SK-N-SH (cell line): ENCODE data around the gene PIGC. TPM values are rescaled to one million over a fixed set of nuclear protein-coding genes. Genes with fewer than 3 reads are reported as not detected.

Experiments
- CTCF ChIA-PET: fragments of 300-600, 350-600 bp; formaldehyde crosslinking; extraction: SDS; loops from one replicate; lab custom pipeline; 2021; lab: Yijun Ruan, JAX
- POLR2A ChIA-PET: fragments of 350-600 bp; sonication (Branson Sonifier 250); formaldehyde crosslinking; extraction: SDS; loops from one replicate; lab custom pipeline; 2020; ENCODE audit warnings: antibody characterized with exemption, inconsistent platforms; lab: Yijun Ruan, JAX
- DNase-seq: peaks from one replicate; pipeline ENCODE4 v3.0.0; 2012
- H2AFZ ChIP-seq: fragments of 200-600 bp; sonication (generic); 2 replicates; pipeline ENCODE4 v1.8.1; 2016; ENCODE audit warnings: antibody characterized with exemption, mild to moderate bottlenecking, low read depth
- H3F3A ChIP-seq: fragments of 200-600 bp; sonication (generic); replicated peaks from 2 replicates; pipeline ENCODE3; 2016; ENCODE audit warnings: antibody characterized with exemption, mild to moderate bottlenecking; ENCODE audit not compliant: insufficient read depth
- H3K27ac ChIP-seq, 2 experiments: fragments of 200-500 bp in 1 of 2; fragments of 200-600 bp in 1 of 2; sonication (Bioruptor generic) in 1 of 2; sonication (generic), shearing (Covaris generic) in 1 of 2; 2 replicates each; pipeline versions ENCODE4 v1.5.1 to v1.6.1; 2014 to 2016; ENCODE audit warnings: low read depth in 2 of 2, inconsistent platforms in 1 of 2, low read length in 1 of 2, mild to moderate bottlenecking in 1 of 2, mixed read lengths in 1 of 2
- H3K27me3 ChIP-seq: fragments of 200-600 bp; sonication (generic), shearing (Covaris generic); 2 replicates; pipeline ENCODE4 v1.6.1; 2016; ENCODE audit warnings: mixed run types; ENCODE audit not compliant: insufficient read depth
- H3K36me3 ChIP-seq, 2 experiments: fragments of 200-500 bp in 1 of 2; fragments of 200-600 bp in 1 of 2; sonication (Bioruptor generic) in 1 of 2; sonication (generic) in 1 of 2; replicated peaks in 1 of 2; 2 replicates each; pipeline versions ENCODE3 to v1.5.1; 2014 to 2016; ENCODE audit warnings: low read length in 1 of 2, mild to moderate bottlenecking in 1 of 2; ENCODE audit not compliant: insufficient read depth in 2 of 2, control insufficient read depth in 1 of 2
- H3K4me1 ChIP-seq, 2 experiments: fragments of 200-500 bp in 1 of 2; fragments of 200-600 bp in 1 of 2; sonication (Bioruptor generic) in 1 of 2; sonication (generic), shearing (Covaris generic) in 1 of 2; 2 replicates each; pipeline versions ENCODE4 v1.5.1 to v1.6.1; 2014 to 2016; ENCODE audit warnings: low read depth in 1 of 2, low read length in 1 of 2, mixed run types in 1 of 2; ENCODE audit not compliant: insufficient read depth in 2 of 2, control insufficient read depth in 1 of 2
- H3K4me2 ChIP-seq: fragments of 200-600 bp; sonication (generic), shearing (Covaris generic); 2 replicates; pipeline ENCODE4 v1.6.1; 2017; ENCODE audit warnings: mixed run types
- H3K4me3 ChIP-seq, 2 experiments: fragments of 200-500 bp in 1 of 2; fragments of 200-600 bp in 1 of 2; sonication (Bioruptor generic) in 1 of 2; sonication (generic), shearing (Covaris generic) in 1 of 2; 2 replicates each; pipeline versions ENCODE4 v1.5.1 to v1.8.1; 2014 to 2016; ENCODE audit warnings: low read depth in 2 of 2, inconsistent platforms in 1 of 2, low read length in 1 of 2, mild to moderate bottlenecking in 1 of 2, mixed read lengths in 1 of 2, moderate library complexity in 1 of 2
- H3K79me2 ChIP-seq: fragments of 200-600 bp; sonication (generic); 2 replicates; pipeline ENCODE4 v1.8.1; 2017; ENCODE audit warnings: mild to moderate bottlenecking; ENCODE audit not compliant: insufficient read depth
- H3K9ac ChIP-seq: fragments of 200-600 bp; sonication (generic); 2 replicates; pipeline ENCODE4 v1.6.1; 2017; ENCODE audit warnings: mixed run types
- H3K9me2 ChIP-seq: fragments of 200-600 bp; sonication (generic); 2 replicates; pipeline ENCODE4 v1.6.1; 2017; ENCODE audit warnings: mixed run types
- H3K9me3 ChIP-seq: fragments of 200-600 bp; sonication (generic); 2 replicates; pipeline ENCODE4 v1.6.1; 2017; ENCODE audit warnings: mixed run types, mild to moderate bottlenecking, moderate library complexity
- H4K20me1 ChIP-seq: fragments of 200-600 bp; sonication (generic); 2 replicates; pipeline ENCODE4 v1.6.1; 2017; ENCODE audit warnings: mild to moderate bottlenecking, mixed run types; ENCODE audit not compliant: insufficient read depth
- CHD2 ChIP-seq: fragments of 150-350 bp; IDR thresholded peaks from 2 replicates; pipeline ENCODE4 v1.6.1; 2018; ENCODE audit warnings: low read length; ENCODE audit not compliant: partially characterized antibody
- ELF1 ChIP-seq: IDR thresholded peaks from 2 replicates; pipeline ENCODE4 v1.4.0; 2012
- GABPA ChIP-seq: IDR thresholded peaks from 2 replicates; pipeline ENCODE4 v1.4.0; 2012; ENCODE audit warnings: low read depth, mild to moderate bottlenecking
- GATA2 ChIP-seq: sonication (generic); formaldehyde crosslinking; IDR thresholded peaks from 2 replicates; pipeline ENCODE4 v1.5.0; 2020; ENCODE audit warnings: mild to moderate bottlenecking, missing genetic modification reagents
- NFIC ChIP-seq: IDR thresholded peaks from 2 replicates; pipeline ENCODE4 v1.4.0; 2012; ENCODE audit warnings: borderline replicate concordance
- POLR2AphosphoS5 ChIP-seq: IDR thresholded peaks from 2 replicates; pipeline ENCODE4 v1.6.1; 2012; ENCODE audit warnings: low read depth, low read length
- RAD21 ChIP-seq: IDR thresholded peaks from 2 replicates; pipeline ENCODE4 v1.6.1; 2012; ENCODE audit warnings: mild to moderate bottlenecking, low read length
- RFX5 ChIP-seq: IDR thresholded peaks from 2 replicates; pipeline ENCODE4 v1.6.1; 2012; ENCODE audit warnings: mild to moderate bottlenecking, improper control_type of control experiment, low read length
- RXRA ChIP-seq: IDR thresholded peaks from 2 replicates; pipeline ENCODE4 v1.4.0; 2012; ENCODE audit warnings: low read depth, mild to moderate bottlenecking, borderline replicate concordance
- SMC3 ChIP-seq: IDR thresholded peaks from 2 replicates; pipeline ENCODE4 v1.6.1; 2012; ENCODE audit warnings: low read depth, low read length, improper control_type of control experiment
- TAF1 ChIP-seq: IDR thresholded peaks from 2 replicates; pipeline ENCODE4 v1.6.1; 2012; ENCODE audit warnings: low read depth, mild to moderate bottlenecking, low read length, moderate library complexity, borderline replicate concordance
- TEAD4 ChIP-seq: IDR thresholded peaks from 2 replicates; pipeline ENCODE4 v1.4.0; 2012; ENCODE audit warnings: mild to moderate bottlenecking, borderline replicate concordance; ENCODE audit not compliant: insufficient read depth
- USF1 ChIP-seq: IDR thresholded peaks from 2 replicates; pipeline ENCODE4 v1.4.0; 2012; ENCODE audit warnings: low read depth, borderline replicate concordance
- USF2 ChIP-seq: fragments of 150-350 bp; IDR thresholded peaks from 2 replicates; pipeline ENCODE4 v1.6.1; 2017; ENCODE audit warnings: antibody characterized with exemption, low read length, low read depth, borderline replicate concordance
- WGBS: methylation state at CpG from one replicate; pipeline ENCODE4 v1.1.6; 2017; ENCODE audit warnings: low lambda C conversion rate; 5-methylcytosine and 5-hydroxymethylcytosine counted together
- polyA plus RNA-seq, 3 experiments: library from polyadenylated mRNA; depleted of rRNA; stranded (reverse); fragments of >200 nt; gene quantifications; 2 replicates each; pipeline ENCODE4 v1.2.3, GENCODE V29; 2012
- TF ChIP-seq, protein P1 (sequence below): IDR thresholded peaks from 2 replicates; pipeline ENCODE4 v1.4.0; 2012; ENCODE audit warnings: low read depth
- TF ChIP-seq, protein P2 (sequence below): fragments of 200-600 bp; sonication (generic); IDR thresholded peaks from 2 replicates; pipeline ENCODE4 v1.6.1; 2017; ENCODE audit warnings: antibody characterized with exemption, mild to moderate bottlenecking, moderate library complexity
- TF ChIP-seq, protein P3 (sequence below): IDR thresholded peaks from 2 replicates; pipeline ENCODE4; 2012

The PIGC gene
- polyA plus RNA-seq, 1 of the 3 experiments (the other 2 are of a cell fraction) = 20.6 TPM

GRCh38 chr1:172477216-172477615 is 33.3 kb upstream of the PIGC start:
- WGBS = 63% methylated on average over 2 of the region's 2 CpGs

More at GRCh38 chr1:172477216-172477615, 33.3 kb upstream of the PIGC start:
- Histone ChIP-seq H4K20me1 (no peaks in the 10 kb centered on the region), H3K9me3 (no peaks in the 10 kb centered on the region), H3K4me3 (no peak overlapping the region), H3K79me2 (no peaks in the 10 kb centered on the region), H3K9me2 (no peaks in the 10 kb centered on the region), H3K4me1 (peaks cover 0 to 3% of the 10 kb centered on the region in 2 experiments; a peak in 2 of 4 replicates), H3K9ac (no peak overlapping the region), H3K27me3 (0 out of 2 replicates have a peak, but pooled peaks cover 5% of the 10 kb centered on the region), H3K27ac (no peak overlapping the region), H3K4me2 (no peak overlapping the region), H2AFZ (no peak overlapping the region), H3F3A (no peaks in the 10 kb centered on the region), H3K36me3 (no peaks in the 10 kb centered on the region)
- POLR2A ChIA-PET = no interaction called here
- CTCF ChIA-PET = no interaction called here
- no peak for DNase-seq
- TF ChIP-seq GABPA = no peak
- TF ChIP-seq GATA2 = no peak
- TF ChIP-seq NFIC = no peak
- no peak for TF ChIP-seq USF2
- TF ChIP-seq, protein P1, sequence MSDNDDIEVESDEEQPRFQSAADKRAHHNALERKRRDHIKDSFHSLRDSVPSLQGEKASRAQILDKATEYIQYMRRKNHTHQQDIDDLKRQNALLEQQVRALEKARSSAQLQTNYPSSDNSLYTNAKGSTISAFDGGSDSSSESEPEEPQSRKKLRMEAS = no peak
- no peak for TF ChIP-seq POLR2AphosphoS5
- TF ChIP-seq, protein P2, sequence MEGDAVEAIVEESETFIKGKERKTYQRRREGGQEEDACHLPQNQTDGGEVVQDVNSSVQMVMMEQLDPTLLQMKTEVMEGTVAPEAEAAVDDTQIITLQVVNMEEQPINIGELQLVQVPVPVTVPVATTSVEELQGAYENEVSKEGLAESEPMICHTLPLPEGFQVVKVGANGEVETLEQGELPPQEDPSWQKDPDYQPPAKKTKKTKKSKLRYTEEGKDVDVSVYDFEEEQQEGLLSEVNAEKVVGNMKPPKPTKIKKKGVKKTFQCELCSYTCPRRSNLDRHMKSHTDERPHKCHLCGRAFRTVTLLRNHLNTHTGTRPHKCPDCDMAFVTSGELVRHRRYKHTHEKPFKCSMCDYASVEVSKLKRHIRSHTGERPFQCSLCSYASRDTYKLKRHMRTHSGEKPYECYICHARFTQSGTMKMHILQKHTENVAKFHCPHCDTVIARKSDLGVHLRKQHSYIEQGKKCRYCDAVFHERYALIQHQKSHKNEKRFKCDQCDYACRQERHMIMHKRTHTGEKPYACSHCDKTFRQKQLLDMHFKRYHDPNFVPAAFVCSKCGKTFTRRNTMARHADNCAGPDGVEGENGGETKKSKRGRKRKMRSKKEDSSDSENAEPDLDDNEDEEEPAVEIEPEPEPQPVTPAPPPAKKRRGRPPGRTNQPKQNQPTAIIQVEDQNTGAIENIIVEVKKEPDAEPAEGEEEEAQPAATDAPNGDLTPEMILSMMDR = no peak
- TF ChIP-seq RFX5 = no peak
- TF ChIP-seq, protein P3, sequence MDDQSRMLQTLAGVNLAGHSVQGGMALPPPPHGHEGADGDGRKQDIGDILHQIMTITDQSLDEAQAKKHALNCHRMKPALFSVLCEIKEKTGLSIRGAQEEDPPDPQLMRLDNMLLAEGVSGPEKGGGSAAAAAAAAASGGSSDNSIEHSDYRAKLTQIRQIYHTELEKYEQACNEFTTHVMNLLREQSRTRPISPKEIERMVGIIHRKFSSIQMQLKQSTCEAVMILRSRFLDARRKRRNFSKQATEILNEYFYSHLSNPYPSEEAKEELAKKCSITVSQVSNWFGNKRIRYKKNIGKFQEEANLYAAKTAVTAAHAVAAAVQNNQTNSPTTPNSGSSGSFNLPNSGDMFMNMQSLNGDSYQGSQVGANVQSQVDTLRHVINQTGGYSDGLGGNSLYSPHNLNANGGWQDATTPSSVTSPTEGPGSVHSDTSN = no peak
- TF ChIP-seq TEAD4 = no peak
- no peak for TF ChIP-seq RXRA
- TF ChIP-seq USF1 = no peak
- TF ChIP-seq ELF1 = no peak
- TF ChIP-seq RAD21 = no peak
- TF ChIP-seq TAF1 = no peak
- no peak for TF ChIP-seq SMC3
- TF ChIP-seq CHD2 = no peak
